Measurements from ENCODE around the gene DLG2.
"Not testable (repeated sequence)": the region's sequence is repeated elsewhere in the genome, so short reads cannot be mapped to it uniquely, and the experiment has no call there.

The DLG2 gene

GRCh38 chr11:85231588-85231987, 395.6 kb downstream of the DLG2 start:
- DNase-seq (ENCODE audit: low spot score), result no peak

DNA sequence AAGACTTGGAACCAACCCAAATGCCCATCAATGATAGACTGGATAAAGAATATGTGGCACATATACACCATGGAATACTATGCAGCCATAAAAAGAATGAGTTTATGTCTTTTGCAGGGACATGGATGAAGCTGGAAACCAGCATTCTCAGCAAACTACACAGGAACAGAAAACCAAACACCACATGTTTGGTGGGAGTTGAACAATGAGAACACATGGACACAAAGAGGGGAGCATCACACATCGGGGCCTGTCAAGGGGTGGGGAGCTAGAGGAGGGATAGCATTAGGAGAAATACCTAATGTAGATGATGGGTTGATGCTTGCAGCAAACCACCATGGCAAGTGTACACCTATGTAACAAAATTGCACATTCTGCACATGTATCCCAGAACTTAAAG, 397.4 kb downstream of the DLG2 start:
- not testable (repeated sequence) for DNase-seq (ENCODE audit: low spot score)

DNA sequence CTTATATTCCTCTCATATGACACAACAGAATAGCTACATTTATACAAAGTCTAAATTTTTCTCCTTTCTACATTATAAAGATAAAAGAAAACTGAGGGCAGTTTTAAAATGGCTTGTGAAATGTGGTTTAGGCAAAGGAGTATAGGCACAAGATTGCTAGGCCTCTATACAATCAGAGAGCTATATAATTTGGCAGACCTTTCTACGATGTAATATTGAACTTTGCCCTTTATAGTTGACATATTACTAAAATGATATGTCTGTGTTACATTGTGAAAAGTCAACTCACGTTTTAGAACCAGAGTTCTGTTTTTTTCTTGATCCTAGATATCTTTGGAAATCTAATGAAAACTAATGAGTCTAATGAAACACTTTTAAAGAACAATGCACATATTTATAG, 430.2 kb downstream of the DLG2 start:
- no peak for DNase-seq (ENCODE audit: low spot score)

- no peak for DNase-seq (ENCODE audit: low spot score)
These were observed 431.2 kb downstream of the DLG2 start for GRCh38 chr11:85195934-85196333.

DNA sequence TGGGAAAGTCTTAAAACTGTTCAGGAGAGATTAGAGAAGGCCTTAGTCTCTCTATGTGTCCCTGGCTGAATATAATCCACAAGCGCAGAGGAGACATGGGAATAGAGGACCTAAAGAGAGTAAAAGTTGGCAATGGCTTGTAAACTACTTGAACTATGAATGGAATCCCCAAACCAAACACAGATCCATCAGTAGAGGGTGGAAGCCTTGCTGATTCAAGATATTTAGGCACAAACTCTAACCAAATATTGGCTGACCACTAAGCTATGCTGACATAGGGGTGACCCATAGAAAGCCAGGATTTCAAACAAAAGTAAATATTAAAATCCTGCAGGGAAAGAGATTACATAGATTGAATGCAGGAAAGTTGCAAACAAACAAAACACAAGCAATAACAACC, 439.2 kb downstream of the DLG2 start:
- DNase-seq (ENCODE audit: low spot score), result no peak

- no peak for DNase-seq (ENCODE audit: low spot score)
These were observed 442.4 kb downstream of the DLG2 start for GRCh38 chr11:85184721-85185120.

DNA sequence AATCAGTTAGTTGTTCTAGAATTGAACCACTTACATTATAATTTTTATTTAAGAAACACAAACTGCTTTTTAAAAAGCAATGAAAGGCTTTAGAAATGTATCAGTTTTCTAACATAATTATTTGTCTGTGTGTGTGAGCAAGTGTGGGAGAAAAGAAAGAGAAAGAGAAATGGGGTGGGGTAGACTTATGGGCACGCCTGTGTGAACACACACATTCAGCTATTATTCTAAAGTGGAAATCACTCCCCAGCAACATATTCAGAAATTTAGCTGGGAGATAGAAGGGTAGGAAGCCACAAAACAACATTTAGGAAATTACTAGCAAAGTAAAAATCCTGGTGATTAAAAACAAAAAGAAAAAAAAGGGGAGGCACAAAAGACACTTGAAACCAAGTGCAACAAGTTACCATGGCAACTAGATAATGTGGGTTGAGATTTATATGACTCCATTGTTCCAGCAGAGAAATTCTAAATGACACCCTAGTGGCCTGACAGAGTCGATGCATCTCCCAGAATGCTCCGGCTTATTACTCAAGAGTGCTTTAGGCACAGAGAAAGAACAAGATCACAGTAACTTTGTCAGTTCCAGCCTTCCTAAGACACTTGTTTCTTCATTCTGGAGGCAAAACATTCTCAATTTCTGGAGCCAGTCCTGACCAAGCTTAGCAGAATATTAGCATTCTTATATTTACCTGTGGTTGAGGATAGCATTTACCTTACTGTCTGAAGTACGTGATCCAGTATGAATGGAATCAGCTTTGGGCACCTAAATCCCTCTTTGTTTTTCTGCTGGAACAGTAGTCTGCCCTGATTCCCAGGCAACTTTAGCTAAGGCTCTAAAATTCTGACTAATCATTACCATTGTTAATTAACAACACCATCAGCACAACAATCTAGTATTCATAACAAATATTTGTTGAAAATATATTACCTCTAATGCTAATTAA, 444.4 kb downstream of the DLG2 start:
- DNase-seq (ENCODE audit: low spot score), result peak; percentile 1

- no peak for DNase-seq (ENCODE audit: low spot score)
These were observed 446.6 kb downstream of the DLG2 start for GRCh38 chr11:85180528-85180927.

DNA sequence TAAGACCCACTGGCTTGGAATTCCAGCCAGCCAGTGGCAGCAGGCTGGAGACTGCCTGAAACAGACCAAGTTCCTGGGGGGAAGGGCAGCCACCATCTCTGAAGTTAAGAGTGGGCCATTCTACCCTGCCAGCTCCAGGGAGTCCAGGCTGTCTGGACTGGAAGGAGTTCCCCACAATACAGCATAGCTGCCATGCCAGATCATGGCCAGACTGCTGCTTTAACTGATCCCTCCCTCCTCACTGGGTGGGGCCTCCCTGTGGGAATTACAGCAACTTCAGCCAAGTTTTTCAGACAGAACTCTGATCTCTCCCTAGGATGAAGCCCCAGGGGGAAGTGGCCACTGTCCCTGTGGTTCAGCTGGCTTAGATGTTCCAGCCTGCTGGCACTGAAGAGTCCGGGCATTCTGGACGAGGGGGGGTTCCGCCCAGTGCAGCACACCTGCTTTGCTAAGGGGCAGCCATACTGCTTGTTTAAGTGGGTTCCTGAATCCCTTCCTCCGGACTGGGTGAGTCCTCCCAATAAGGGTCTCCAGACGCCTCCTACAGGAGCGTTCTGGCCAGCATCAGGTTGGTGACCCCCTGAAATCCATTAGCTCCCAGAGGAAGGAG, 455.4 kb downstream of the DLG2 start:
- no peak for DNase-seq (ENCODE audit: low spot score)

GRCh38 chr11:85170184-85170583, 457.0 kb downstream of the DLG2 start:
- DNase-seq (ENCODE audit: low spot score), result no peak

- DNase-seq (ENCODE audit: low spot score), result no peak
These were observed 459.7 kb downstream of the DLG2 start for GRCh38 chr11:85167471-85167870.

GRCh38 chr11:85167038-85167437, 460.1 kb downstream of the DLG2 start:
- DNase-seq (ENCODE audit: low spot score), result no peak

DNA sequence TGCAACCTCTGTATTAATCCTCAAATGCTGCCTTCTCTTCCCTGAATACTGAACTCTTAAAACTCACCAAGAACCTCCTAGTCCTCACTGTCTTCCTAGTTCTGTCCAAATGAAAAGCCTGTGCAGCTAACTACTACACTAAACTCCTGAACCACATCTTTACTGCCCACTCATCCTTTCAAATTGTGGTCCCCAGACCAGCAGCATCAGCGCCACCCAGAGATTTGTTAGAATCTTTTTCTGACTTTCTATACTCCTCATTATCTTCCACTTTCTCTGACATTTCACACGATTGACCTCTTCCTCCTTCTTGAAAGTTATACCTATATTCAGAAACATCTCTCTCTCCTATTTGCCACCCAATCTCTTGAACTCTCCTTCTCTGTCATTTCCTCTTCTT, 461.3 kb downstream of the DLG2 start:
- no peak for DNase-seq (ENCODE audit: low spot score)

- DNase-seq (ENCODE audit: low spot score), result no peak
These were observed 462.4 kb downstream of the DLG2 start for GRCh38 chr11:85164743-85165142.

DNA sequence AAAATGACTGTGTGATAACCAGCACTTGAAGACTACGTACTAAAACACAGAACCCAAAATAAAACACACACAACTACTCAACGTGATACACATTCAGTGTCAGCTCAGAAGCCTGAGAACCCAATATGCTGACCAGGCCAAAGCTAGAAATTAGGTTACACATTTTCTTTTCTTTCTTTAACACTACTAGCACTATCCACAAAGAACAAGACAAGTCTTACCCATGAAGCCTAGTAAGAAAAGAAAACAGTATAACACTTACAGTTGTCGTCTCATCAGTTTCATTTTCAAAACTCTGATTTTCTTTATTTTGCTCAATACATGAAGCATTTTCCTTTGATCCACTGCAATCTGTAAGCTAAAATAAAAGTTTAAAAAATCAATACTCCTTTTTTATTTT, 472.9 kb downstream of the DLG2 start:
- DNase-seq (ENCODE audit: low spot score), result no peak

GRCh38 chr11:85137597-85137996, 489.5 kb downstream of the DLG2 start:
- DNase-seq (ENCODE audit: low spot score), result no peak

DNA sequence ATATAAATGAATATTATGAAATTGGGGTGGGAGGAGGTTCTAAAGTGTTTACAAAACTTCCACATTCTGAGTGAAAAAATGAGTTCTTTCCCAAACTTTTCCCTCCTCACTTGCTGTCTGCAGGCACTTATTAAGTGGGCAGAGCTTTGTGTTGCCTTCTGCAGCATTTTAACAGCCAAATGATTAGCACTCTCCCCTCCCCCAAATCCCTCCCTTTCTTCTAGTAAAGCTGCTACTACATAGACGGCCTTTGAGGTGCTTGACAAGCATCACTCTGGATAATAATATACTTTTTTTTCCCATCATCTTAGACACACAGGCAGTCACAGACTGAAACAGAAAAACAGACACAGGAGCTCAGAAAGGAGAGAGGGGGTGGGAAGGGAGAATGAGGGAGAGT, 493.5 kb downstream of the DLG2 start:
- DNase-seq (ENCODE audit: low spot score), result no peak

GRCh38 chr11:85132851-85133585, 494.1 kb downstream of the DLG2 start:
- DNase-seq (ENCODE audit: low spot score), result no peak

DNA sequence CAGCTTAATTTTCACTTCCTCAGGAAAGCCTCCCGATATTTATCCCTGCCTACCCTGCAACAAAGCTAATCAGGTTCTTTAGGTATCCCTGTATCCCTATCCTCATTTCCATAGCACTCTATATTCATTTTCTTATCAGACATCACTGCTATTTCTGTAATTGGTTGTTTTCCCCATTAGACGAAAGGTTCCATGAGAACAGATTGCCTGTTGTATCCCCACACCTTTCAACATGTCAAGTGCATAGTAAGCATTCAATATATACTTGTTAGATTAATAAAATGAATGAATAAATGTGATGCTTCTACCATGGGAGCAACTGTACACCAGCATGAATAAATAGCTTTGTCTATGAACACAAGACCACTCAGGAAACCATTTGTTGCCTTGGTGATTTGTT, 499.8 kb downstream of the DLG2 start:
- no peak for DNase-seq (ENCODE audit: low spot score)

- no peak for DNase-seq (ENCODE audit: low spot score)
These were observed 503.4 kb downstream of the DLG2 start for GRCh38 chr11:85123752-85124231.

DNA sequence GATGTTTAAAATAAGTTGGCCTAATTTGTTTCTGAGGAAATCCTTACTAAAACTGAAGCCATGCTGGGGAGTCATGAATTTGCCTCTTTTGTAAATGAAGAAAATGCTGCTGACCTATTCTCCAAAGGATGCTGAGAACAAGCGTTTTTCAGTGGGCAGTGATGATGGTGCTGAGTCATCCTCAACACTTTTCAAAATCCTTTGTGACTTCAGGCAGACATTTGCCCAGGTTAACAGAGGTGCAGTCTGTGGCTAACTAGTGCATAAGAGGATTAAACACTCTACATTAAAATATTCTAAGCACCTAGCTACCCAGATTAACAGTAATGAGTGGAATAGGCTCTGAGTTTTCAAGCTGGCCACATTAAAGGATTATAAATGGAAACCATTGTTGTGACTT, 509.0 kb downstream of the DLG2 start:
- no peak for DNase-seq (ENCODE audit: low spot score)

DNA sequence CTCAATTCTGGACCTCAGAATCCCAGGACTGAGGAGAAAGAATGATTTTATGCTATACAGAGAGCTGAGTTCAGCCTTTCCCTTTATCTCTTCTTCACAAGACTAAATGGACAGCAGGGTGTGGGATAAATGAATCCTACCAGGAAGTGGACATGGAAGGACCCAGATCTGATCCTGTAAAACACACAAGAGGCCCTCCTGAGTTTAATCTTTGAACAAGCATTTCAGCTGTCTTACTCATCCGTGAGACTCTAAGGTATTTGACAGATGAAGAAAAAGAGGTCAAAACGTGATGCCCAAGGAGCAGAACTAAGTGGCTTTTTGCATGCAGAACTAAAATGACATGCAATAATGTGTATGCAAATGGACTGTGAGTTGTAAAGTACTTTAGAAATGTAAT, 511.3 kb downstream of the DLG2 start:
- no peak for DNase-seq (ENCODE audit: low spot score)

- DNase-seq (ENCODE audit: low spot score), result no peak
These were observed 512.4 kb downstream of the DLG2 start for GRCh38 chr11:85114786-85115185.
